ENCODE data around the gene GOLGA6A.
"Not testable (repeated sequence)": the region's sequence is repeated elsewhere in the genome, so short reads cannot be mapped to it uniquely, and the experiment has no call there.

GRCh38 chr15:74065684-74066411 lies 16.5 kb downstream of the GOLGA6A start:
- peak in 1 of 2 donors; percentile 29 for TF ChIP-seq CTCF (conservative IDR thresholded peaks at IDR 0.05 in 1 of 2, IDR thresholded peaks at IDR 0.05 in 1 of 2; ENCODE audit: extremely low read depth in 1 of 2, insufficient read depth in 1 of 2, low read depth in 1 of 2, low read length in 2 of 2)
- not testable (repeated sequence) for TF ChIP-seq EZH2 (IDR thresholded peaks at IDR 0.05; ENCODE audit: borderline replicate concordance, low read length)
